ENCODE measurements around the gene AP1S1.

- TF ChIP-seq RFX5 (IDR thresholded peaks at IDR 0.05) (no peak), PHF8 (IDR thresholded peaks at IDR 0.05; ENCODE audit: borderline replicate concordance, low read depth) (no peak), CTCF (IDR thresholded peaks at IDR 0.05) (no peak), REST (IDR thresholded peaks at IDR 0.05) (no peak), SMC3 (IDR thresholded peaks at IDR 0.05) (no peak), CEBPB (IDR thresholded peaks at IDR 0.05) (no peak), USF2 (IDR thresholded peaks at IDR 0.05) (no peak), BHLHE40 (IDR thresholded peaks at IDR 0.05; ENCODE audit: low read depth, low read length) (no peak), MYC (IDR thresholded peaks at IDR 0.05; ENCODE audit: borderline replicate concordance, low read length) (no peak), EP300 (IDR thresholded peaks at IDR 0.05) (no peak)
Measured at GRCh38 chr7:101140339-101140699, 14.0 kb upstream of the AP1S1 start.

Measured in A549 (cell line).